Activated T-helper 1 cell treated with anti-CD3 and anti-CD28 coated beads, Interleukin-2, amount 50 U/mL, for 16 hours (primary cell): ENCODE measurements around the gene KCNK7.

Source experiments
- DNase-seq, 2 donors: peaks; one replicate each; pipeline ENCODE4 v3.0.0-alpha.2; 2020; ENCODE audit warnings: low read depth in 1 of 2, low spot score in 1 of 2

The KCNK7 gene

GRCh38 chr11:65589444-65590239 lies 6.0 kb downstream of the KCNK7 start:
- DNase-seq = no peak

- peak; percentile 39 to 53 for DNase-seq
Observed at GRCh38 chr11:65588199-65589054, 7.2 kb downstream of the KCNK7 start.

- no peak for DNase-seq
Observed at GRCh38 chr11:65586676-65587075, 8.9 kb downstream of the KCNK7 start.

- no peak for DNase-seq
Observed at GRCh38 chr11:65586247-65586630, 9.4 kb downstream of the KCNK7 start.

GRCh38 chr11:65585396-65586246 lies 10.0 kb downstream of the KCNK7 start:
- no peak for DNase-seq

- DNase-seq = no peak
Observed at GRCh38 chr11:65584723-65585171, 10.9 kb downstream of the KCNK7 start.

- DNase-seq = no peak
Observed at GRCh38 chr11:65584106-65584505, 11.5 kb downstream of the KCNK7 start.

- no peak for DNase-seq
Observed at GRCh38 chr11:65583589-65583988, 12.0 kb downstream of the KCNK7 start.

- DNase-seq = no peak
Observed at GRCh38 chr11:65581928-65582327, 13.7 kb downstream of the KCNK7 start.

- no peak for DNase-seq
Observed at GRCh38 chr11:65580756-65581155, 14.8 kb downstream of the KCNK7 start.

GRCh38 chr11:65580031-65580692 lies 15.4 kb downstream of the KCNK7 start:
- no peak for DNase-seq

- DNase-seq = no peak
Observed at GRCh38 chr11:65579291-65579690, 16.3 kb downstream of the KCNK7 start.

GRCh38 chr11:65578667-65579066 lies 16.9 kb downstream of the KCNK7 start:
- DNase-seq = no peak

- no peak for DNase-seq
Observed at GRCh38 chr11:65578134-65578533, 17.5 kb downstream of the KCNK7 start.

- DNase-seq = no peak
Observed at GRCh38 chr11:65577756-65578109, 17.9 kb downstream of the KCNK7 start.

GRCh38 chr11:65576867-65577755 lies 18.5 kb downstream of the KCNK7 start:
- no peak for DNase-seq

GRCh38 chr11:65576232-65576866 lies 19.3 kb downstream of the KCNK7 start:
- DNase-seq = no peak

- DNase-seq = peak; percentile 56 to 68
Observed at GRCh38 chr11:65575568-65576231, 19.9 kb downstream of the KCNK7 start, which contains the start of gene EHBP1L1. Gene EHBP1L1 (plus strand): TSS chr11:65576053. CDS start chr11:65576303, 250 bp downstream.
